ENCODE results near the gene MTSS2.
A peak's percentile ranks its signal among the peaks of the same experiment; 100 is the strongest.

Gene MTSS2

DNA sequence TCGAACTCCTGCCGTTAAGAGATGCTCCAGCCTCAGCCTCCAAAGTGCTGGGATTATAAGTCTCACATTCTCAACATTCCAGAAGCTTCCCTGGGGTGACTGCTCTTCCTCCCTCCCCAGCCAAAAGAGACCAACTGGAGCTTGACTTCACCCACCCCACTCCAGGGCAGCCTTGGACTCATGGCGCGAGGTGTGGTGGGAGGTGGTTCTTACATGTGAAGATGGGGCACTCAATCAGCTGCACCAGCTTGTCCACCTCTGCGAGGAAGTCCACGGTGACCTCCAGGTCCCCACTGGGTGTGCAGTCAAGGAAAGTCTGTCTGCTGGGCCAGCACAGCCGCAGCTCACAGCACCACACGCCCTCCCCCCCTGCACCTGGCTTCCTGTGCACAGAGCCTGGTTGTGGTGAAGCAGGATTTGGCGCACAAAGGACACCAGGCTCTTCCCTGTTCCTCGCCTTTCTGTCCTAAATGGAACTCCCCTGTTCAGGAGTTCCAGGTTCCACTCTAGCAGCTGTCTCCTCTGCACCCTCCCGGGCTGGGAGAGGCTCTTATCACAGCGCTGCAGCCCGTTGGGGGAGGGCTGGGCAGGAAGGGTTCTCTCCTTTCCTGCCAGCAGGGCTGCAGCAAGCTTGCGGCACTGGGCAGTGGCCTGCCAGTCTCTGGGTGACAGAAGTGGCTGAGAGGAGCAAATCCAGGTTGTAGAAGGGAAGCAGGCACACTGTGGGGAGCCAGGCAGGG, 9.6 kb upstream of the MTSS2 start (continued):
- peak; percentile 25; the same call in 1 of the 2 replicates for TF ChIP-seq PRDM10 (tag by site-specific recombination; IDR thresholded peaks at IDR 0.05)
- no peak for TF ChIP-seq ZNF16 (tag by site-specific recombination; IDR thresholded peaks at IDR 0.05; ENCODE audit: low read depth)

DNA sequence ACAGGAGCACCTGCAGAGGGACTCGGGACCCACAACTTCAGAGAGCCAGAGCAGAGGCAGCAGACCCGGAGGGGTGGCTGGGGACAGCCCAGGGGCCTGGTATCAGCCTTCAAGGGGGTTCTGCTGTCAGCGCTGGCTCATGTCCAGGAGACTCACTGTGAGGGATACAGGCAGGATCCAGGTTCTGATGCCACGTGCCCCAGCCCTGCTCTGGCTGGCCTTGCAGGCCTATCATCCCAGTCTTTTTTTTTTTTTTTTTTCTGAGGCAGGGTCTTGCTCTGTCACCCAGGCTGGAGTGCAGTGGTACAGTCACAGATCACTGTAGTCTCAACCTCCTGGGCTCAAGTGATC, 9.0 kb upstream of the MTSS2 start:
- no peak for TF ChIP-seq ZNF202 (tag by site-specific recombination; IDR thresholded peaks at IDR 0.05; ENCODE audit: borderline replicate concordance)
- no peak for TF ChIP-seq SP3 (tag by site-specific recombination; IDR thresholded peaks at IDR 0.05)
- no peak for TF ChIP-seq ZNF558 (tag by site-specific recombination; IDR thresholded peaks at IDR 0.05)
- TF ChIP-seq ZBTB7A (tag by site-specific recombination; IDR thresholded peaks at IDR 0.05; ENCODE audit: low read depth): no peak
- TF ChIP-seq, protein P1, sequence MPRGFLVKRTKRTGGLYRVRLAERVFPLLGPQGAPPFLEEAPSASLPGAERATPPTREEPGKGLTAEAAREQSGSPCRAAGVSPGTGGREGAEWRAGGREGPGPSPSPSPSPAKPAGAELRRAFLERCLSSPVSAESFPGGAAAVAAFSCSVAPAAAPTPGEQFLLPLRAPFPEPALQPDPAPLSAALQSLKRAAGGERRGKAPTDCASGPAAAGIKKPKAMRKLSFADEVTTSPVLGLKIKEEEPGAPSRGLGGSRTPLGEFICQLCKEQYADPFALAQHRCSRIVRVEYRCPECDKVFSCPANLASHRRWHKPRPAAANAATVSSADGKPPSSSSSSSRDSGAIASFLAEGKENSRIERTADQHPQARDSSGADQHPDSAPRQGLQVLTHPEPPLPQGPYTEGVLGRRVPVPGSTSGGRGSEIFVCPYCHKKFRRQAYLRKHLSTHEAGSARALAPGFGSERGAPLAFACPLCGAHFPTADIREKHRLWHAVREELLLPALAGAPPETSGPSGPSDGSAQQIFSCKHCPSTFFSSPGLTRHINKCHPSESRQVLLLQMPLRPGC (tag by site-specific recombination; IDR thresholded peaks at IDR 0.05): no peak
- no peak for TF ChIP-seq ZBTB21 (tag by site-specific recombination; IDR thresholded peaks at IDR 0.05)
- peak; percentile 48; the same call in 1 of the 2 replicates for TF ChIP-seq PRDM10 (tag by site-specific recombination; IDR thresholded peaks at IDR 0.05)
- TF ChIP-seq KLF7 (tag by site-specific recombination; IDR thresholded peaks at IDR 0.05; ENCODE audit: borderline replicate concordance): no peak
- no peak for TF ChIP-seq ZNF416 (tag by site-specific recombination; IDR thresholded peaks at IDR 0.05)
- TF ChIP-seq ZNF600 (tag by site-specific recombination; IDR thresholded peaks at IDR 0.05): no peak
- no peak for TF ChIP-seq ZNF791 (tag by site-specific recombination; IDR thresholded peaks at IDR 0.05)
- TF ChIP-seq GLIS2 (tag by site-specific recombination; IDR thresholded peaks at IDR 0.05): 0 out of 2 replicates have a peak, but pooled peaks have one; percentile 7
- TF ChIP-seq ZNF138 (tag by site-specific recombination; IDR thresholded peaks at IDR 0.05; ENCODE audit: borderline replicate concordance): no peak
- TF ChIP-seq HOXA7 (CRISPR knock-in tag; IDR thresholded peaks at IDR 0.05; ENCODE audit: borderline replicate concordance): no peak
- TF ChIP-seq PRDM6 (tag by site-specific recombination; IDR thresholded peaks at IDR 0.05): no peak
- no peak for TF ChIP-seq ZFP41 (tag by site-specific recombination; IDR thresholded peaks at IDR 0.05; ENCODE audit: borderline replicate concordance)
- no peak for TF ChIP-seq ZNF394 (tag by site-specific recombination; IDR thresholded peaks at IDR 0.05; ENCODE audit: borderline replicate concordance)
- no peaks in the 10 kb centered on the region for H3K4me1 ChIP-seq (ENCODE audit: control insufficient read depth, insufficient read depth, low read length)
- no peaks in the 10 kb centered on the region for H3K9me3 ChIP-seq (ENCODE audit: control insufficient read depth, insufficient read depth, low read depth, low read length)
- H3K36me3 ChIP-seq (ENCODE audit: control insufficient read depth in 2 of 2, insufficient read depth in 1 of 2, low read length in 2 of 2): peaks cover 0 to 5% of the 10 kb centered on the region in 2 experiments; a peak in 1 of 3 replicates
- ChIA-PET POLR2A (no interaction called here), CTCF (no interaction called here)
- H3K27ac ChIP-seq (ENCODE audit: extremely low read depth, low read depth, low read length): no peak overlapping the region
- no peak overlapping the region for H3K4me3 ChIP-seq (ENCODE audit: low read depth, low read length)
